ENCODE data around the gene CAMK1D. TPM values are rescaled to one million over a fixed set of nuclear protein-coding genes. Genes with fewer than 3 reads are reported as not detected.

CAMK1D gene
- total RNA-seq, 1 experiment from 2014 or later: 10.2 TPM

DNA sequence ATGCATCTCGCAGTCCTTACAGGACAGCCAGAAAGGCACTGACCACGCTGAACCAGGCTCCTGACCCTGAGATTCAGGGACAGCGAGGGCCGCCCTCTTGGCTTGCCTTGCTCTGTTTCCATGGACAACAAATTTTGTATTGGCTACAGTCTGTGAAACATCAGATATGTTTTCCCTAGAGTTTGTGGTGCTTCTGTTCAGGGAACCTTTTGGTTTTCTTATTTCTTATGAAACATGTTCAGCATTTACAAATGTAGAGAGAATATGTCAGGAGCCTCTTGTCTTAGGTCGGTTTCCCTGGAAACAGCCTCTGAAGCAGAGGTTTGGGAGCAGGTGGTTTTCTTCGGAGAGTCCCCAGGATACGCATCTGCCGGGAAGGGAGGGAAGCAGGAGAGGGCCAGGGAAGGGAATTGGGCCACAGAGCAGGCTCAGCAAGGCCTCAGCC is 392.0 kb downstream of the CAMK1D start (continued):
- TF ChIP-seq, protein P1, sequence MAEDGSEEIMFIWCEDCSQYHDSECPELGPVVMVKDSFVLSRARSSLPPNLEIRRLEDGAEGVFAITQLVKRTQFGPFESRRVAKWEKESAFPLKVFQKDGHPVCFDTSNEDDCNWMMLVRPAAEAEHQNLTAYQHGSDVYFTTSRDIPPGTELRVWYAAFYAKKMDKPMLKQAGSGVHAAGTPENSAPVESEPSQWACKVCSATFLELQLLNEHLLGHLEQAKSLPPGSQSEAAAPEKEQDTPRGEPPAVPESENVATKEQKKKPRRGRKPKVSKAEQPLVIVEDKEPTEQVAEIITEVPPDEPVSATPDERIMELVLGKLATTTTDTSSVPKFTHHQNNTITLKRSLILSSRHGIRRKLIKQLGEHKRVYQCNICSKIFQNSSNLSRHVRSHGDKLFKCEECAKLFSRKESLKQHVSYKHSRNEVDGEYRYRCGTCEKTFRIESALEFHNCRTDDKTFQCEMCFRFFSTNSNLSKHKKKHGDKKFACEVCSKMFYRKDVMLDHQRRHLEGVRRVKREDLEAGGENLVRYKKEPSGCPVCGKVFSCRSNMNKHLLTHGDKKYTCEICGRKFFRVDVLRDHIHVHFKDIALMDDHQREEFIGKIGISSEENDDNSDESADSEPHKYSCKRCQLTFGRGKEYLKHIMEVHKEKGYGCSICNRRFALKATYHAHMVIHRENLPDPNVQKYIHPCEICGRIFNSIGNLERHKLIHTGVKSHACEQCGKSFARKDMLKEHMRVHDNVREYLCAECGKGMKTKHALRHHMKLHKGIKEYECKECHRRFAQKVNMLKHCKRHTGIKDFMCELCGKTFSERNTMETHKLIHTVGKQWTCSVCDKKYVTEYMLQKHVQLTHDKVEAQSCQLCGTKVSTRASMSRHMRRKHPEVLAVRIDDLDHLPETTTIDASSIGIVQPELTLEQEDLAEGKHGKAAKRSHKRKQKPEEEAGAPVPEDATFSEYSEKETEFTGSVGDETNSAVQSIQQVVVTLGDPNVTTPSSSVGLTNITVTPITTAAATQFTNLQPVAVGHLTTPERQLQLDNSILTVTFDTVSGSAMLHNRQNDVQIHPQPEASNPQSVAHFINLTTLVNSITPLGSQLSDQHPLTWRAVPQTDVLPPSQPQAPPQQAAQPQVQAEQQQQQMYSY (CRISPR knock-in tag; IDR thresholded peaks at IDR 0.05): no peak
- no peak for TF ChIP-seq NR3C1 (CRISPR knock-in tag; conservative IDR thresholded peaks at IDR 0.05; ENCODE audit: low read depth)
- TF ChIP-seq, protein P2, sequence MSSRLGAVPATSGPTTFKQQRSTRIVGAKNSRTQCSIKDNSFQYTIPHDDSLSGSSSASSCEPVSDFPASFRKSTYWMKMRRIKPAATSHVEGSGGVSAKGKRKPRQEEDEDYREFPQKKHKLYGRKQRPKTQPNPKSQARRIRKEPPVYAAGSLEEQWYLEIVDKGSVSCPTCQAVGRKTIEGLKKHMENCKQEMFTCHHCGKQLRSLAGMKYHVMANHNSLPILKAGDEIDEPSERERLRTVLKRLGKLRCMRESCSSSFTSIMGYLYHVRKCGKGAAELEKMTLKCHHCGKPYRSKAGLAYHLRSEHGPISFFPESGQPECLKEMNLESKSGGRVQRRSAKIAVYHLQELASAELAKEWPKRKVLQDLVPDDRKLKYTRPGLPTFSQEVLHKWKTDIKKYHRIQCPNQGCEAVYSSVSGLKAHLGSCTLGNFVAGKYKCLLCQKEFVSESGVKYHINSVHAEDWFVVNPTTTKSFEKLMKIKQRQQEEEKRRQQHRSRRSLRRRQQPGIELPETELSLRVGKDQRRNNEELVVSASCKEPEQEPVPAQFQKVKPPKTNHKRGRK (CRISPR knock-in tag; IDR thresholded peaks at IDR 0.05; ENCODE audit: borderline replicate concordance): no peak
- TF ChIP-seq NR2C2 (CRISPR knock-in tag; IDR thresholded peaks at IDR 0.05): no peak
- TF ChIP-seq MYBL2 (CRISPR knock-in tag; IDR thresholded peaks at IDR 0.05): no peak
- TF ChIP-seq, protein P3, sequence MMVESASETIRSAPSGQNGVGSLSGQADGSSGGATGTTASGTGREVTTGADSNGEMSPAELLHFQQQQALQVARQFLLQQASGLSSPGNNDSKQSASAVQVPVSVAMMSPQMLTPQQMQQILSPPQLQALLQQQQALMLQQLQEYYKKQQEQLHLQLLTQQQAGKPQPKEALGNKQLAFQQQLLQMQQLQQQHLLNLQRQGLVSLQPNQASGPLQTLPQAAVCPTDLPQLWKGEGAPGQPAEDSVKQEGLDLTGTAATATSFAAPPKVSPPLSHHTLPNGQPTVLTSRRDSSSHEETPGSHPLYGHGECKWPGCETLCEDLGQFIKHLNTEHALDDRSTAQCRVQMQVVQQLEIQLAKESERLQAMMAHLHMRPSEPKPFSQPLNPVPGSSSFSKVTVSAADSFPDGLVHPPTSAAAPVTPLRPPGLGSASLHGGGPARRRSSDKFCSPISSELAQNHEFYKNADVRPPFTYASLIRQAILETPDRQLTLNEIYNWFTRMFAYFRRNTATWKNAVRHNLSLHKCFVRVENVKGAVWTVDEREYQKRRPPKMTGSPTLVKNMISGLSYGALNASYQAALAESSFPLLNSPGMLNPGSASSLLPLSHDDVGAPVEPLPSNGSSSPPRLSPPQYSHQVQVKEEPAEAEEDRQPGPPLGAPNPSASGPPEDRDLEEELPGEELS (CRISPR knock-in tag; IDR thresholded peaks at IDR 0.05): no peak
- no peak for TF ChIP-seq OVOL2 (CRISPR knock-in tag; IDR thresholded peaks at IDR 0.05; ENCODE audit: borderline replicate concordance)
- TF ChIP-seq SP1 (CRISPR knock-in tag; conservative IDR thresholded peaks at IDR 0.05): no peak
- TF ChIP-seq ZNF396 (CRISPR knock-in tag; IDR thresholded peaks at IDR 0.05; ENCODE audit: borderline replicate concordance): no peak

DNA sequence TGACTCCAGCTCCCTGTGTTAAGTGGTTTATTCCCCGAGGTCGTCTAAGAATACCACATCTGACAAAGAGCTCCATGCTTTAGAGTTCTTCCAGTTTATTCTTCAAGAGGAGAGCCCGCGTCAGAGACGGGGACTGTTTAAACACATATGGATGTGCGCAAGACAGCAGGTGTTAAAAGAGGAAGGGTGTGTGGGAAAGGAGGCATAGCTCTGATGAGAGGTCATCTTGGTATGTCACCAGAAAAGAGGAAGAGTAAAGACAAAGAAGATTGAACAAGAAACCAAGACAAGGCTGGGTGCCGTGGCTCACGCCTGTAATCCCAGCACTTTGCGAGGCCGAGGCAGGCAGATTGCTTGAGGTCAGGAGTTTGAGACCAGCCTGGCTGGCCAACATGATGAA is 393.4 kb downstream of the CAMK1D start:
- H3K9me3 Mint-ChIP-seq: no peaks in the 10 kb centered on the region
- ChIA-PET POLR2A (no interaction called here), CTCF (interaction anchor here (1.3 to 1.6 kb wide), 2 partner anchors 18 to 40 kb away, joined by 3 to 8 read pairs; no protein-coding TSS in a partner anchor)
- no peak overlapping the region for H3K27ac Mint-ChIP-seq
- H3K4me3 Mint-ChIP-seq: no peak overlapping the region
- DNase-seq (ENCODE audit: low spot score) (no peak), ATAC-seq (no peak)
- H3K27me3 Mint-ChIP-seq (ENCODE audit: low read depth): no peaks in the 10 kb centered on the region
- H3K4me1 Mint-ChIP-seq: peaks cover 13% of the 10 kb centered on the region
- TF ChIP-seq, protein P2 (CRISPR knock-in tag; IDR thresholded peaks at IDR 0.05; ENCODE audit: borderline replicate concordance): no peak
- TF ChIP-seq, protein P4, sequence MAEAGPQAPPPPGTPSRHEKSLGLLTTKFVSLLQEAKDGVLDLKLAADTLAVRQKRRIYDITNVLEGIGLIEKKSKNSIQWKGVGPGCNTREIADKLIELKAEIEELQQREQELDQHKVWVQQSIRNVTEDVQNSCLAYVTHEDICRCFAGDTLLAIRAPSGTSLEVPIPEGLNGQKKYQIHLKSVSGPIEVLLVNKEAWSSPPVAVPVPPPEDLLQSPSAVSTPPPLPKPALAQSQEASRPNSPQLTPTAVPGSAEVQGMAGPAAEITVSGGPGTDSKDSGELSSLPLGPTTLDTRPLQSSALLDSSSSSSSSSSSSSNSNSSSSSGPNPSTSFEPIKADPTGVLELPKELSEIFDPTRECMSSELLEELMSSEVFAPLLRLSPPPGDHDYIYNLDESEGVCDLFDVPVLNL (CRISPR knock-in tag; IDR thresholded peaks at IDR 0.05; ENCODE audit: borderline replicate concordance, low read depth): no peak
- no peak for TF ChIP-seq OVOL2 (CRISPR knock-in tag; IDR thresholded peaks at IDR 0.05; ENCODE audit: borderline replicate concordance)
- no peak for TF ChIP-seq ETV6 (CRISPR knock-in tag; IDR thresholded peaks at IDR 0.05)
- no peak for TF ChIP-seq FOXK1 (CRISPR knock-in tag; IDR thresholded peaks at IDR 0.05)
- no peak for TF ChIP-seq ZNF396 (CRISPR knock-in tag; IDR thresholded peaks at IDR 0.05; ENCODE audit: borderline replicate concordance)
- no peak for TF ChIP-seq JAZF1 (CRISPR knock-in tag; IDR thresholded peaks at IDR 0.05)
- TF ChIP-seq EMX1 (CRISPR knock-in tag; IDR thresholded peaks at IDR 0.05): no peak
- no peak for TF ChIP-seq SP1 (CRISPR knock-in tag; conservative IDR thresholded peaks at IDR 0.05)
- TF ChIP-seq, protein P5, sequence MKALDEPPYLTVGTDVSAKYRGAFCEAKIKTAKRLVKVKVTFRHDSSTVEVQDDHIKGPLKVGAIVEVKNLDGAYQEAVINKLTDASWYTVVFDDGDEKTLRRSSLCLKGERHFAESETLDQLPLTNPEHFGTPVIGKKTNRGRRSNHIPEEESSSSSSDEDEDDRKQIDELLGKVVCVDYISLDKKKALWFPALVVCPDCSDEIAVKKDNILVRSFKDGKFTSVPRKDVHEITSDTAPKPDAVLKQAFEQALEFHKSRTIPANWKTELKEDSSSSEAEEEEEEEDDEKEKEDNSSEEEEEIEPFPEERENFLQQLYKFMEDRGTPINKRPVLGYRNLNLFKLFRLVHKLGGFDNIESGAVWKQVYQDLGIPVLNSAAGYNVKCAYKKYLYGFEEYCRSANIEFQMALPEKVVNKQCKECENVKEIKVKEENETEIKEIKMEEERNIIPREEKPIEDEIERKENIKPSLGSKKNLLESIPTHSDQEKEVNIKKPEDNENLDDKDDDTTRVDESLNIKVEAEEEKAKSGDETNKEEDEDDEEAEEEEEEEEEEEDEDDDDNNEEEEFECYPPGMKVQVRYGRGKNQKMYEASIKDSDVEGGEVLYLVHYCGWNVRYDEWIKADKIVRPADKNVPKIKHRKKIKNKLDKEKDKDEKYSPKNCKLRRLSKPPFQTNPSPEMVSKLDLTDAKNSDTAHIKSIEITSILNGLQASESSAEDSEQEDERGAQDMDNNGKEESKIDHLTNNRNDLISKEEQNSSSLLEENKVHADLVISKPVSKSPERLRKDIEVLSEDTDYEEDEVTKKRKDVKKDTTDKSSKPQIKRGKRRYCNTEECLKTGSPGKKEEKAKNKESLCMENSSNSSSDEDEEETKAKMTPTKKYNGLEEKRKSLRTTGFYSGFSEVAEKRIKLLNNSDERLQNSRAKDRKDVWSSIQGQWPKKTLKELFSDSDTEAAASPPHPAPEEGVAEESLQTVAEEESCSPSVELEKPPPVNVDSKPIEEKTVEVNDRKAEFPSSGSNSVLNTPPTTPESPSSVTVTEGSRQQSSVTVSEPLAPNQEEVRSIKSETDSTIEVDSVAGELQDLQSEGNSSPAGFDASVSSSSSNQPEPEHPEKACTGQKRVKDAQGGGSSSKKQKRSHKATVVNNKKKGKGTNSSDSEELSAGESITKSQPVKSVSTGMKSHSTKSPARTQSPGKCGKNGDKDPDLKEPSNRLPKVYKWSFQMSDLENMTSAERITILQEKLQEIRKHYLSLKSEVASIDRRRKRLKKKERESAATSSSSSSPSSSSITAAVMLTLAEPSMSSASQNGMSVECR (CRISPR knock-in tag; IDR thresholded peaks at IDR 0.05; ENCODE audit: borderline replicate concordance): no peak
- TF ChIP-seq RORB (CRISPR knock-in tag; IDR thresholded peaks at IDR 0.05): no peak
- TF ChIP-seq ZNF219 (CRISPR knock-in tag; IDR thresholded peaks at IDR 0.05; ENCODE audit: borderline replicate concordance): no peak
- TF ChIP-seq, protein P6, sequence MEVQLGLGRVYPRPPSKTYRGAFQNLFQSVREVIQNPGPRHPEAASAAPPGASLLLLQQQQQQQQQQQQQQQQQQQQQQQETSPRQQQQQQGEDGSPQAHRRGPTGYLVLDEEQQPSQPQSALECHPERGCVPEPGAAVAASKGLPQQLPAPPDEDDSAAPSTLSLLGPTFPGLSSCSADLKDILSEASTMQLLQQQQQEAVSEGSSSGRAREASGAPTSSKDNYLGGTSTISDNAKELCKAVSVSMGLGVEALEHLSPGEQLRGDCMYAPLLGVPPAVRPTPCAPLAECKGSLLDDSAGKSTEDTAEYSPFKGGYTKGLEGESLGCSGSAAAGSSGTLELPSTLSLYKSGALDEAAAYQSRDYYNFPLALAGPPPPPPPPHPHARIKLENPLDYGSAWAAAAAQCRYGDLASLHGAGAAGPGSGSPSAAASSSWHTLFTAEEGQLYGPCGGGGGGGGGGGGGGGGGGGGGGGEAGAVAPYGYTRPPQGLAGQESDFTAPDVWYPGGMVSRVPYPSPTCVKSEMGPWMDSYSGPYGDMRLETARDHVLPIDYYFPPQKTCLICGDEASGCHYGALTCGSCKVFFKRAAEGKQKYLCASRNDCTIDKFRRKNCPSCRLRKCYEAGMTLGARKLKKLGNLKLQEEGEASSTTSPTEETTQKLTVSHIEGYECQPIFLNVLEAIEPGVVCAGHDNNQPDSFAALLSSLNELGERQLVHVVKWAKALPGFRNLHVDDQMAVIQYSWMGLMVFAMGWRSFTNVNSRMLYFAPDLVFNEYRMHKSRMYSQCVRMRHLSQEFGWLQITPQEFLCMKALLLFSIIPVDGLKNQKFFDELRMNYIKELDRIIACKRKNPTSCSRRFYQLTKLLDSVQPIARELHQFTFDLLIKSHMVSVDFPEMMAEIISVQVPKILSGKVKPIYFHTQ (CRISPR knock-in tag; IDR thresholded peaks at IDR 0.05): no peak
- H3K36me3 Mint-ChIP-seq: no peaks in the 10 kb centered on the region

Measured in WTC11 (cell line).